Measurements from ENCODE around the gene SLC10A4. TPM values are rescaled to one million over a fixed set of nuclear protein-coding genes. Genes with fewer than 3 reads are reported as not detected.

SLC10A4 gene
- total RNA-seq, 1 experiment from 2014 or later: not detected

GRCh38 chr4:48475770-48476169 is 7.4 kb upstream of the SLC10A4 start:
- DNase-seq (ENCODE audit: unreplicated experiment): no peak
- no peaks in the 10 kb centered on the region for H3K9me3 Mint-ChIP-seq (ENCODE audit: unreplicated experiment)
- TF ChIP-seq CTCF (IDR thresholded peaks at IDR 0.05; ENCODE audit: unreplicated experiment): no peak
- peaks cover 8% of the 10 kb centered on the region for H3K4me1 Mint-ChIP-seq (ENCODE audit: insufficient read depth, unreplicated experiment)
- no peaks in the 10 kb centered on the region for H3K36me3 Mint-ChIP-seq (ENCODE audit: insufficient read depth, unreplicated experiment)
- CTCF ChIA-PET: interaction anchor here (0.6 to 2.1 kb wide), 2 partner anchors 10 to 99 kb away, joined by 3 to 7 read pairs; no protein-coding TSS in a partner anchor
- H3K27ac Mint-ChIP-seq (ENCODE audit: low read depth, unreplicated experiment): no peak overlapping the region
- POLR2A ChIA-PET: no interaction called here
- intact Hi-C loops (cut with micrococcal nuclease): no loop called here
- no TSS peak for BruUV-seq (replicated peaks)
- H3K4me3 Mint-ChIP-seq (ENCODE audit: unreplicated experiment): no peak overlapping the region
- no peaks in the 10 kb centered on the region for H3K27me3 Mint-ChIP-seq (ENCODE audit: insufficient read depth, unreplicated experiment)

GRCh38 chr4:48478273-48478672 is 4.9 kb upstream of the SLC10A4 start:
- H3K4me1 Mint-ChIP-seq (ENCODE audit: insufficient read depth, unreplicated experiment): peaks cover 8% of the 10 kb centered on the region
- intact Hi-C loops (cut with micrococcal nuclease): no loop called here
- no peaks in the 10 kb centered on the region for H3K36me3 Mint-ChIP-seq (ENCODE audit: insufficient read depth, unreplicated experiment)
- H3K4me3 Mint-ChIP-seq (ENCODE audit: unreplicated experiment): no peak overlapping the region
- POLR2A ChIA-PET: interaction anchor here (0.6 kb wide), 2 partner anchors 10 to 28 kb away, joined by 3 read pairs; no protein-coding TSS in a partner anchor
- no peak overlapping the region for H3K27ac Mint-ChIP-seq (ENCODE audit: low read depth, unreplicated experiment)
- CTCF ChIA-PET: no interaction called here
- no peak for TF ChIP-seq CTCF (IDR thresholded peaks at IDR 0.05; ENCODE audit: unreplicated experiment)
- no TSS peak for BruUV-seq (replicated peaks)
- H3K9me3 Mint-ChIP-seq (ENCODE audit: unreplicated experiment): no peaks in the 10 kb centered on the region
- H3K27me3 Mint-ChIP-seq (ENCODE audit: insufficient read depth, unreplicated experiment): no peaks in the 10 kb centered on the region
- no peak for DNase-seq (ENCODE audit: unreplicated experiment)

GRCh38 chr4:48481581-48481980 is 1.6 kb upstream of the SLC10A4 start:
- Mint-ChIP-seq H3K9me3 (ENCODE audit: unreplicated experiment) (no peaks in the 10 kb centered on the region), H3K36me3 (ENCODE audit: insufficient read depth, unreplicated experiment) (no peaks in the 10 kb centered on the region), H3K4me1 (ENCODE audit: insufficient read depth, unreplicated experiment) (peaks cover 8% of the 10 kb centered on the region), H3K4me3 (ENCODE audit: unreplicated experiment) (no peak overlapping the region), H3K27ac (ENCODE audit: low read depth, unreplicated experiment) (no peak overlapping the region), H3K27me3 (ENCODE audit: insufficient read depth, unreplicated experiment) (no peaks in the 10 kb centered on the region)
- no TSS peak for BruUV-seq (replicated peaks)
- DNase-seq (ENCODE audit: unreplicated experiment): no peak
- no peak for TF ChIP-seq CTCF (IDR thresholded peaks at IDR 0.05; ENCODE audit: unreplicated experiment)
- POLR2A ChIA-PET: no interaction called here
- intact Hi-C loops (cut with micrococcal nuclease): no loop called here
- CTCF ChIA-PET: interaction anchor here (0.6 to 1.2 kb wide), 2 partner anchors 166 to 468 kb away, joined by 3 to 5 read pairs; no protein-coding TSS in a partner anchor

GRCh38 chr4:48483777-48484493 is 792 bp downstream of the SLC10A4 start:
- no peaks in the 10 kb centered on the region for H3K4me1 Mint-ChIP-seq (ENCODE audit: insufficient read depth, unreplicated experiment)
- POLR2A ChIA-PET: no interaction called here
- BruUV-seq (replicated peaks): no TSS peak
- H3K36me3 Mint-ChIP-seq (ENCODE audit: insufficient read depth, unreplicated experiment): no peaks in the 10 kb centered on the region
- no peak for TF ChIP-seq CTCF (IDR thresholded peaks at IDR 0.05; ENCODE audit: unreplicated experiment)
- H3K4me3 Mint-ChIP-seq (ENCODE audit: unreplicated experiment): no peak overlapping the region
- CTCF ChIA-PET: no interaction called here
- intact Hi-C loops (cut with micrococcal nuclease): no loop called here
- H3K9me3 Mint-ChIP-seq (ENCODE audit: unreplicated experiment): no peaks in the 10 kb centered on the region
- peaks cover 12% of the 10 kb centered on the region for H3K27me3 Mint-ChIP-seq (ENCODE audit: insufficient read depth, unreplicated experiment)
- no peak for DNase-seq (ENCODE audit: unreplicated experiment)
- H3K27ac Mint-ChIP-seq (ENCODE audit: low read depth, unreplicated experiment): no peak overlapping the region
